ENCODE results near the gene RGS4.

The RGS4 gene

DNA sequence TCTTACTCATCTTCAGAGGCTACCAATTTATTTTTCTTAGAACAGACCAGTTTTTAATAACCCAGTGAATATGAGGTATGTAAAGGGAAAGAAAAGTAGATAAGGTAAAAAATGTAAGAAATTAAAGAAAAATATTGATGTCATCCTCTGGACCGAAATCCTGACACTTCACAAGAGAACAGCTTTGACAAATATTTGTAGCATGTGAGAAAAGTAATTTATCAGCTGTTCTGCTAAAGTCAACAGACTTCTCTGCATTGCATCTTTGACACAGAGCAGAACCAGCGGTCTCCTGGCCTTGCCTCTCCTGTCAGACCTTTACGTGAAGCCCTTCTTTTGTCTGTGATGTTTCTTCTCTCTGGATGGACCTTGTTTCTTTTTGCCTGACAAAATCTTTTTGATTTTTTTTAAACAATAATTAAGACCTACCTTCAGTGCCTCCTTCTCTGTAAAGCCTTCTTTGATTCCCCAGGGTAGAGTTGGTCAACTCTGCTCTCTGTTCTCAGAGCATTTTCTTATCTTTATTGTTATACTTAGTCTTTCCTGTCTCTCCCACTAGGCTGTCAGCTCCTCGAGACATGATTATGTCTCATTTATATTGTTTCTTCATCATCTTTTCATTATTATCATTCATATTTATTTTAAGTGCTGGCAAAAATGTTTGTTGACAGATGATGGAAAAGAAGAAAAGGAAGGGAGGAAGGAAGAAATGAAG, 35.4 kb downstream of the RGS4 start:
- no peak for DNase-seq

DNA sequence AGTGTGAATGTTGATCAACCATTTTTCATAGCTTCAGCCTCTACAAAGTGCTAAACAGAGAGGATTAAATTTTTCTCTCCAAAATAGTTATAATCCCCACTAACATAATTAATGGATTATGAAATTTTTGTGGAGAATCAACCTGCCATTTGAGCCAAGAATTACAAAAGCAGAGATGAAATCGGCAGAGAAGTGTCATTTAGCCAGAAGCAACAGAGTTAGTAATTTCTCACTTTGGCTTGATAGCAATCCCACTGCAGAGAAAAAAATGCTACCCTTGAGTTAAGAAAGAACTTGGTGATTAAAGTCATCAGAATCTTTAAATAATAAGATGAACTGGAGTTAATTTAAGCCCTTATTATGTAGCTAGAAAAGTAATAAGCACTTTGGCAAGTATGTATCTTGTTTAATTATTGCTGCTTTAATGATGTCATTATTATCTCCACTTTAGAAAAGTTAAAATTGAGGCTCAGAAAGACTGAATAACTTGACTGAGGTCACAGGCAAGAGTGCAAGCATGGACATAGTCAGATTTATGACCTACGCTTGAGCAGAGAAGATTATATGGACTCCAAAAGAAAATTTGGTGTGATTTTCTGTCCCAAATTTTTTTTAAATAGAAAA, 37.3 kb downstream of the RGS4 start:
- no peak for DNase-seq

DNA sequence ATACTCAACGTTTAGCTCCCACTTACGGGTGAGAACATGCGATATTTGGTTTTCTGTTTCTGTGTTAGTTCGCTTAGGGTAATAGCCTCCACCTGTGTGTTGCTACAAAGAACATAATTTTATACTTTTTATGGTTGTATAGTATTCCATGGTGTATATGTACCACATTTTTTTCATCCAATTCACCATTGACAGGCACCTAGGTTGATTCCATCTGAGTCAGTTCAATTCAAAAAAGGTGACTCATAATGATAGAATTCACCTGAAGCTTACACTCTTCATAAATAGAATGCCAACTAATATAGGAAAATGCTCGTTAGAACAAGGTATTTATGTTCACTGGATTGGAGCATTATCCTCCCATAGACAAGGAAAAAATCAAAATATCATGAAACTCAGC, 38.5 kb downstream of the RGS4 start:
- DNase-seq: no peak

DNA sequence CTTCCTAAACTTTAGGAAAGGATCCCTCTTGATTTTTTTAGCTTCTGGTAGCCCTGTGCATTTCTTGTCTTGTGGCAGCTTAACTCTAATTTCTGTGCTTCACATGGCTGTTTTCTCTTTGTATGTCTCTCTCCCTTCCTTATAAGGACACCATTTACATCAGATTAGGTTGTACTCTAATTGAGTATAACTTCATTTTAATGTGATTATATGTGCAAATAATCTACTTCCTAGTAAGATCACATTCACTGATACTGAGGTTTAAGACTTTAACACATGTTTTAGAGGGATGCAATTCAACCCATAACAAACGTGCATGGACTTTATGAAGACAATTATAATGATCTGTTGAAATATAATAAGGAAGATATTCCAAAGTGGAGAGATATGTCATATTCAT, 46.7 kb downstream of the RGS4 start:
- DNase-seq: no peak

DNA sequence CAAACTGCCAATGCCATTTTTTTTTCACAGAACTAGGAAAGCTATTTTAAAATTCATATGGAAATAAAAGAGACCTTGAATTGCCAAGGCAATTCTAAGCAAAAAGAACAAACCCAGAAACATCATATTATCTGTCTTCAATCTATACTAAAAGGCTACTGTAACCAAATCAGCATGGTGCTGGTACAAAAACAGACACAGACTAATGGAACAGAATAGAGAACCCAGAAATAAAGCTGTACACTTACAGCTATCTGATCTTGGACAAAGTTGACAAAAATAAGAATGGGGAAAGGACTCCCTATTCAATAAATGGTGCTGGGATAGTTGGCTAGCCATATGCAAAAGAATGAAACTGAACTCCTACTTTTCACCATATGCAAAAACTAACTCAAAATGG, 50.5 kb downstream of the RGS4 start:
- no peak for DNase-seq

DNA sequence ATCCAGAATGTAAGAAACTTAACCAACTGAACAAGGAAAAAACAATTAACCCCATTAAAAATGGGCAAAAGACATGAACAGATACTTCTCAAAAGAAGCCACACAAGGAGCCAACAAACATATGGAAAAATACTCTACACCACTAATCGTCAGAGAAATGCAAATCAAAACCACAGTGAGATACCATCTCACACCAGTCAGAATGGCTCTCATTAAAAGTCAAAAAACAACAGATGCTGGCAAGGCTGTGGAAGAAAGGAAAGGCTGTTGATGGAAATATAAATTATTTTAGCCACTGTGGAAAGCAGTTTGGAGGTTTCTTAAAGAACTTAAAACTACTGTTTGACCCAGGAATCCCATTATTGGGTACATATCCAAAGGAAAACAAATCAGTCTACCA, 51.2 kb downstream of the RGS4 start:
- DNase-seq: no peak

DNA sequence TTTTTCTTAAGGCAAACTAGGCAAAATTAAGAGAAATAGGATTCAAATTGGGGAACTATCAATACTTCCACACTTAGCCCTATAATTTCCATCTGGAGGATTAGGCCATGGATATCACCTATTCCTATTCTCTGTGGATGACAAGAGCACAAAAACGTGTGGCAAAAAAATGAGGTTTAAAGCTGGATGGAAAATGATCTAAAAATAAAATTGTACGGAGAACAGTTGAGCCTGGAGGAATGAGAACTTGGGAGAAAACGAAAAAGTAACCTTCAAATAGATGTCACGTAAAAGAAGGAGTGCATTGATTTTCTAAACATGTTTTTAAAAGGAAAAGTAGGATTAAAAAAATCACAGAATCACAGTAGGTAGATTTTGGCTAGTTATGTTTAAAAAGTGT, 55.7 kb downstream of the RGS4 start:
- no peak for DNase-seq

Measured in DMS79 (cell line).